GM19099 (cell line): Measurements from ENCODE around the gene VAT1L.

Source experiments
- POLR2A ChIP-seq: IDR thresholded peaks from 3 replicates; pipeline ENCODE4 v1.6.1; 2011; ENCODE audit warnings: low read depth; ENCODE audit not compliant: insufficient read length; ENCODE audit errors: extremely low read depth

The VAT1L gene

GRCh38 chr16:77928096-77928495 is 139.7 kb downstream of the VAT1L start:
- no peak for TF ChIP-seq POLR2A

GRCh38 chr16:77929004-77929403 is 140.6 kb downstream of the VAT1L start:
- no peak for TF ChIP-seq POLR2A

GRCh38 chr16:77931058-77931457 is 142.7 kb downstream of the VAT1L start:
- TF ChIP-seq POLR2A: no peak

- TF ChIP-seq POLR2A: no peak
Measured at GRCh38 chr16:77937473-77938149, 149.2 kb downstream of the VAT1L start.

GRCh38 chr16:77938913-77939312 is 150.5 kb downstream of the VAT1L start:
- TF ChIP-seq POLR2A: no peak

- TF ChIP-seq POLR2A: no peak
Measured at GRCh38 chr16:77939968-77940367, 151.6 kb downstream of the VAT1L start.

- no peak for TF ChIP-seq POLR2A
Measured at GRCh38 chr16:77943801-77944200, 155.4 kb downstream of the VAT1L start.

- no peak for TF ChIP-seq POLR2A
Measured at GRCh38 chr16:77944631-77945030, 156.3 kb downstream of the VAT1L start.

- TF ChIP-seq POLR2A: no peak
Measured at GRCh38 chr16:77945126-77945525, 156.8 kb downstream of the VAT1L start.

- no peak for TF ChIP-seq POLR2A
Measured at GRCh38 chr16:77946823-77947222, 158.5 kb downstream of the VAT1L start.

GRCh38 chr16:77948835-77949234 is 160.5 kb downstream of the VAT1L start:
- TF ChIP-seq POLR2A: no peak

- TF ChIP-seq POLR2A: no peak
Measured at GRCh38 chr16:77949445-77949844, 161.1 kb downstream of the VAT1L start.

- TF ChIP-seq POLR2A: no peak
Measured at GRCh38 chr16:77951788-77952187, 163.4 kb downstream of the VAT1L start.

GRCh38 chr16:77955127-77955526 is 166.8 kb downstream of the VAT1L start:
- TF ChIP-seq POLR2A: no peak

- no peak for TF ChIP-seq POLR2A
Measured at GRCh38 chr16:77956231-77956630, 167.9 kb downstream of the VAT1L start.

GRCh38 chr16:77960766-77961165 is 172.4 kb downstream of the VAT1L start:
- TF ChIP-seq POLR2A: no peak

GRCh38 chr16:77961814-77962213 is 173.4 kb downstream of the VAT1L start:
- no peak for TF ChIP-seq POLR2A

- no peak for TF ChIP-seq POLR2A
Measured at GRCh38 chr16:77962689-77963088, 174.3 kb downstream of the VAT1L start.
